Right forelimb (tissue), 1 donor: Measurements from ENCODE around the gene CCDC85C.
A peak's percentile ranks its signal among the peaks of the same experiment; 100 is the strongest.

Experiments
- DNase-seq: peaks from one replicate; pipeline ENCODE4 v3.0.0-alpha.2; 2018

CCDC85C gene

DNA sequence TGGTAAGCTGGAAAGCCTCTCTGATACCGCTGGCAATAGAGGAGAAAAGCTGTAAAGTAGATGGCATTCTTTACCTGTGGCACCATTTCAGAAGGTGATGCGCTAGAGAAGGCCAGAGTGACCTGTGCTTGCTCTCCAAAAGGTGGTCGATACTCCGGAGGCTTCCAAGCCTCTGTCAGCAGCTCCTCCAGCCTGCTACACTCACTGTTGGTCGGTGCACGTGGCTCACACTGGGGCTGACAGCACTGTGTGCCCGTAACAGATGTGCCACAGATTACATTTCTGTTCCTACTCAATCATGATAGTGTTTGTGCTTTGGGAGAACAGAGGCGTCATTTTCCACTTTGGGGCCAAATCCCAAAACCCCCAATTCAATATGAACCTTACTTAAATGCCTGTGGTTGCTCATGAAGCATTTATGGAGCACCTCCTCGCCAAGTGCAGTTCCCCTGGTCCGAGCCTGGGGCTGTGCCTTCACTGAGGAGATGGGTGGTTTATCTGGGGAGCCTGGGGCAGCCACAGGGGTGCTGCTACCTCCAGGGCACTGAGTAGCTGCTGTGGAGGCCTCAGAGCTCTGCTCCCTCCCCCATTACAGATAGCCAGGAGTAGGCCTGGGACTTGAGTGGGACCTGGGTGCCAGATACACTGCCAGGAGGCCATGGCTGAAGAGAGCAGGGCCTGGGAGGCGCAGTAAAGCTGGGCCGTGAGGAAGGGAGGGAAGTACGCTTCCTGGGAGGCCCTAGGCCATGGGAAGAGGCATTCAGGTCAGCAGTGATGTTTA is 96.0 kb downstream of the CCDC85C start:
- no peak for DNase-seq

DNA sequence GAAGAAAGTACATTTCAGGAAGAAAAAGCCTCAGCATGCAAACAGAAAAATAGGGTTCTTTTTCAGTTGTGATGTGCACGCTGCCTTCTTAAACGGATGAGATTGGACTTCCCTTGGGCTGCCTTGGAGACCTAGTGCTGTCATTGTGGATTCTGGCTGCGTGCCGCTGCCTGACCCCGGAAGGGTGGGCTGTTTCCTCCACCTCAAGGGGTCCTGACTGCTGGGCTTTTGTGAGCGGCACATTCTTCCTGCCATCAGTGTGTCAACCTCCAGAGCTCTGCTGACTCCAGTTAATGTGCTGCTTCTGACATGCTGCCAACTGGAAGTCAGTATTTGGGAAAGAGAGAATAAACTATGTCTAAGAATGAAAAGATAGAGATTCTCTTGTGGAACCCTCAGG is 97.7 kb downstream of the CCDC85C start:
- no peak for DNase-seq

DNA sequence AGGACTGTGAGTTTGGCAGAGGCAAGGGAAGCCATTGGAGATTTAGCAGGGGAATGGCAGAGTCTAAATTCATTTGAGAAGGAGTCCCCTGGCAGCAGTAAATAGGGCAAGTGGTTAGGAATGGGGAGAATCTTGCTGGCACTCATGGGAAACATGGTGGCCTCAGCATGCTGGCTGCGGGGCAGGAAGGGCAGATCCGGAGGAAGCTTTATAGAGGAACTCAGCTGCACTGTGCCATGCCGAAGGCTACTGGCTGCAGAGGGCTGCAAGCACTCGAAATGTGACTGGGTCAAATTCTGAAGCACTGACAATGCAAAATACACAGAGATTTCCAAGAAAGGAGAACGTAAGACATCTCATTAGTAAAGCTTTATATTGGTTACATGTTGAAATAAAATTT is 98.9 kb downstream of the CCDC85C start:
- no peak for DNase-seq

DNA sequence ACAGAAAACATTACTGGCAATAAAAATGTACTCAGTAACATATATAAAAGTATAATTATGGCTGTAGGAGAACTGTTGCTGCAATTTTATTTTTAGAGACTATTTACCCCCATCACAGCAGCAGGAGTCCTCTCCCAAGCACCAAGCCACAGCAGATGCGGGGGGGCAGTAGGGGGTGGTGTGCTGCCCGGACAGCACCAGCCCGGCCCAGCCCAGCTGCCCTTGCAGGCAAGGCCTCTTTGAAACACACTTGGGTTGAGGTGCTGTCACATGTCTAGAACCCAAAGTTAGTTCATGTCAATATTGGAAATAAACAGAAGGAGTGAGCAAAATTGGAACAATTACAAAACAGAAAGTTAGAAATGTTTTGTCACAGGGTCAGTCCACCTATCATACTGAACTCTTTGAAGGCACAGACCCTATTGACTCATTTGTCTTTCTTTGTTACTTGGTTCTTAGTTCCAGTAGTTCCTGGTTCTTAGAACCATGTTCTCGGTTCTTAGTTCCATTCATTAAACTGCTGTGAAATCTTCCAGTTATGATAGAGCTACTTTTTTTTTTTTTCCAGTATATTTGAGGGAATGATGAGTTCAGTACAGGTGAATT is 100.1 kb downstream of the CCDC85C start:
- no peak for DNase-seq

DNA sequence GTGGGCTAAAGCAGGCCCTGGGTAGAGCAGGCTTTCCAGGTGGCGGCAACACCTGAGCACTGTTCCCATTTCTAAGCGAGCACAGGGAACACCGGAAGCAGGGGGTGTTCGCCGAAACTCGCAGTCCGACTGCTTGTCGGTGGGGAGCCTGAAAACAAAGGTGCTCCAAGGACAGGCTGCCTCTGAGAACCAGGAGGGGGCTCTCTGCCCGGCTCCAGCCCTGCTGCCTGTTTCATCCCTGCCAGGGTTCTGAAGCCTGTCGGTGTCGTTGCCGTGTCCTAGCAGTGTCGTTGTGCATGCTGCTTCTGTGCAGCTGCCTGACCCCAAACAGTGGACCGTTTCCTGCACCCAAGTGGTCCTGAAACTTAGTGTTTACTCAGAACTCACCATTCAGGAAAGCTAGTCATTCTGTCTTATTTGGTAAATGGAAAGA is 101.0 kb downstream of the CCDC85C start:
- DNase-seq = no peak

DNA sequence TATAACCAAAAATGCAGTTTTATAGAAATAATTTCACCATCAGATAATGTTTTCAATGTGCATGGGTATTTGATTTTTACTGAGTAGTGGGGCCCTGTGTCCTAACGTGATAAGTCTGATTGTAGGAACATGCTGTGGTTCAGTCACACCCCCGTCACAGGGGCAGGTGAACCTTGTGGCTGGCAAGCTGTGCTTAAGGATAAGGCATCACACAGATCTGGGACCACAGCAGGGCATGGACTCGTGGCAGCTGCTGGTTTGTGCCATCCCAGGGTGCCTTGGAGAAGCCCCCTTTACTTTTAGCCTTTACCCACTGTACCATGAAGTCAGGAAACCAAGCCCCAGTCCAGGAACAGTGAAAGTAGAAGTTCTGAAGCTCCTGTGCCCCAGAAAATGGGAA is 106.1 kb downstream of the CCDC85C start:
- no peak for DNase-seq

DNA sequence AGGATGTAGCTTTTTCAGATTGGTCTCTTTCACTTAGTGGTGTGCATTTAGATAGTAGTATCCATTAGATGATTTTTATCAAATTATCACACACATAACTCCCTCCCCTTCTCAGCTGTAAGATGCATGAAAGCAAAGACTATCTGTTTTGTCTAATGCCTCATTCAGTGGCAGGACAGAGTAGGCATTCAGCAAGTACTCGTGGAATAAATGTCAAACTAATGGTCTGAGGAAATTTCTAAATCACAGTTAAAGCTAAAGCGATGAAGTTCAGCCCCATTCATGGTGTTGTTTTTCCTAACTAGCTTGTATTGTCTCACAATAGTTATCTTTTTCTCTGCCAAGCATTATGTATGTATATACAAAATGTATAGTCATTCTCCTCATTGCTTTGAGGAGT is 106.7 kb downstream of the CCDC85C start:
- DNase-seq = no peak

DNA sequence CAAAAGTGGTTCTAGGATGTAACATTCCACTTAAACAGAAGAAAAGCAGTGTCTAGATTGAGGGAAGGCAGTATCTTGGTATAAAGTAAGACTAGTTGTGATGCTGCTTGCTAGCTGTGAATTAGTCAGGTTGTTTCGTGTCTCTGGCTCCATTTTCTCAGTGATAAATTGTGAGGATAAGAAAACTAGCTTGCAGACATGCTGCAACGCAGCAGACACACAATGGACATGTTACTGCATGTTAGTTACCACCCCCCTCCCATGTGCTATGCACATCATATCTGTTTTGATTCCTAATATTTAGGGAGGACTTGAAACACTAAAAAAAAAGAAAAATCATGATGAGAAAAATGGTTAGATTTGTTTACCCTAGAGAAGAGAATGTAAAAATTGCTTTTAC is 119.9 kb downstream of the CCDC85C start:
- DNase-seq = no peak

DNA sequence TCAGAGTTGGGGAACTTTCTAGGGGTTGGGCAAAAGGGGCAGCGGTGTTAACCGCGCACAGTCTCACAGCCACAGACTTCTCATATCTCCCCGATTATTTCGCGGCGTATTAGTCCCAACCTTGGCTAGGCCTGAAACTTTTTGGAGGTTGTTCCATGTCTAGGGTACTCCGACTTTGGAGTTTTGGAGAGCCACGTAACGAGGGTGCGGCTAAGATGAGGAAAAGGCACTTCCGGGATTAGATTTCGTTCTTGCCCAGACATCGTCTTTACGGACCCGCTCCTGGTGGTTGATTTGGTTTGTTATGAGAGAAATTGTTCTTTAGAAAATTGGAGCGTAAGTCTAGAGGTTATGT is 122.3 kb downstream of the CCDC85C start:
- DNase-seq = no peak

DNA sequence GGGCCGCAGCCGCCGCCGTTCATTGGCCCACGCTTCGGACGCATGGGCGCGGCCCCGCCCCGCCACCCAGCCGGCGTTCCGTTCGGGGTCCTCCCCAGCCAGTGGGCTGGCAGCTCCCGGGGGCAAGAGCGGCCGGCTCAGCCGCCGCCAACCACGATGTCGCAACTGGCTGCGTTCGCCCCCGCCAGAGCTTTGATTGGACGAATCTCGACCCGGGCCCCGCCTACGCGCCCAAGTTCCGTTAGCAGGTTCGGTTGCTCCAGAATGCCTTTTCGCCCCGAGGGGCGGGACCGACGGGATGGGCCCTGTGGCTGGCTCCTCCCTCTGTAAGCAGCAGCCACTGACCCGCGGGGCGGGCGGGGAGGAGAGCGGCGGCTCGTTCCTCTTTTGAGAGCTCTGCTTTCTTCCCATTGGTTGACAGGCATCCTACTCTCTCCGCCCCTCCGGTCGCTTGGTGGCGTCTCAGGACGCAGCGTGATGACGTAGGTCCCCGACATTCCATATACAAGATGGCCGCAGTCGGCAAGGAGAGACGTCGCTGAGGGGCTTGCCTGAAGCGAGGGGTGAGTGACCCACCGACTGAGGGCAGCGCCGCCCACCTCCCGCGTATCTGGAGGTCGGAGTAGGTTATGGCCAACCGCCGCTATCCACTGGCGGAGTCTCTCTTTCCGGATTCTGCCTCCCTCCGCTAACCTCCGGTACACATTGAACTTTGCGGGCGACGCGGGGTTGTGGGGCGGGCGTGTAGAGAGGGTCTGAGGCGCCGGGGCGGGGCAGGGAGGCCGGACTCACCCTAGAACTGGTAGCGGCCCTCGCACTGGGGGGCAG is 122.9 kb downstream of the CCDC85C start, which contains the start of gene CCNK:
Gene CCNK, plus strand, starts transcription at position 493 of the 828 bp plus-strand sequence. CDS start 11,269 bp downstream, outside the sequence.
- peak; percentile 100 for DNase-seq

DNA sequence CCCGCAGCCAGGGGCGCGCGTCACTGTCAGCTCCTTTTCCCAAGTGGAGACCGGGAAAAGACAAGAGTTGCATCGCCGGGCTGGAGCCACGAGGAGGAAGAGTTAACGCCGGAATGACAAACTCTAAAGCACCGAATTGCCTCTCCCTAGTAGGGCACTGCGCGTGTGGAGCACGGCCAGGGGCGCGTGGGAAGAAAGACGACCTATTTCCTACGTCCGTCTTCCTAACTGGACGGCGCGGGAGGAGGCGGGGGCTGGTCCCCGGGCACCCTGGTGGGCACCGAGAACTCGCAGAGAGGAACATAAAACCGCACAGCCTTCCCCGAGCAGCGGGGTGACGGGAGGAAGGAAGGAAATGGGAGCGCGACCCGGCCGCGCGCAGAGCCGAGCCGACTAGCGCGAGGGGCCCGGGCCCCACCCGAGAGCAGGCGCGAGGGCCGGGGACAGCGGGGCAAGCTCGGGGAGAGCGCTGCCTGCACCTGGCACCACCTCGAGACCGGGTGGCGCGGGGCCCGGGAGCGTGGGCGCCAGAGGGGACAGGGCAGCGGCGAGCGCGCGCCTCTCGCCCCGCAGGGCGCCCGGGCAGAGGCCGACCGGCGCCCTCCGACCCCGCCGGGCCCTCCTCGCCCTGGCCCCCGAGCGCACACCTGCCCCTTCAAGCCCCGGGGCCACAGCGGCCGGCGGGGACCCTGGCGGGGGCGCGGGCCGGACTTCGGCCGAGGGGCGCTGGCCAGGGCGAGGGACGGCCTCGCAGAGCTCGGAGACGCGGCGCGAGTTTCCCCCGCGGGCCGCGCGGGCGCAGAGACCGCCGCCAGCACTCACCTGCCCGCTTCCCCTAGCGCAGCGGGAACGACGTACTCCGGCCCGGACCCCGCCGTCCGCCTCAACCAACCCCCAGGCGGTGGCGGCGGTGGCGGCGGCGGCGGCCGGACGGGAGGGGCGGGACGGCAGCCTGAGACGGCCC is 123.8 kb downstream of the CCDC85C start, which contains the start of gene SETD3:
Gene SETD3, minus strand, starts transcription at position 954 of the 964 bp plus-strand sequence. CDS start 15,054 bp downstream, outside the sequence.
- peak; percentile 59 for DNase-seq

DNA sequence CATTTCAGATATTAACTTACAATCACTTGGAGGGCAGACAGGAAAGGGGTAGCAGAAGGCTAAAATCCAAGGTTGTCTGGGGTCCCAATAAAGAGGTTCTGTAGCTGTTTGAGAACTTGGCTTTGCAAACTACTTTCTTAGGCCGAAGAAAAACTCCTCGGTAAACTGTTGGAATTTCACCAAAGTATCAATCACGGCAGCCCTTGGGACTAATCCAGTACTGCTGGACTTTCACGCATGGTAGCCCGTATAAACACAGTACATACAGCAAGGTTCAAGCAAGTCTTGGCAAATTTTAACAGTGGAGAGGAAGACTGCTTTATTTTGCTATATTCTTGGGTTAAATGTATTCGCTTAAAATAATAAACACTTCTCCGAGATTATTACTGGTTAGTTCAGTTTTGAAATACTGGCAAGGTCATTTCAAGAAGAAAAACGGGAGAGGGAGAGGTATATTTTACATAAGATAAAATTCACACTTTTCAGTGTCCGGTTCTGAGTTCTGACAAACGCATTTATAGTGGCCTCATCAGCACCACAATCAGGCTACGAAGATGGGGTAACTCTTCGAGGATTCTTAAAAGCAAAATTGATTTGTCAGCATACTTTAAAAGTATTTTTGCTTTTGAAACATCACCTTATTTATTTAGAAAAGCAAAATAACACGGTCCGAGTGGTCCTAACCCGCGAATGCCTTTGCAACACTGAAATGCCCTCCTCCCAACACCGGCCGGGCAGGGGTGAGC is 124.7 kb downstream of the CCDC85C start:
- DNase-seq = no peak

DNA sequence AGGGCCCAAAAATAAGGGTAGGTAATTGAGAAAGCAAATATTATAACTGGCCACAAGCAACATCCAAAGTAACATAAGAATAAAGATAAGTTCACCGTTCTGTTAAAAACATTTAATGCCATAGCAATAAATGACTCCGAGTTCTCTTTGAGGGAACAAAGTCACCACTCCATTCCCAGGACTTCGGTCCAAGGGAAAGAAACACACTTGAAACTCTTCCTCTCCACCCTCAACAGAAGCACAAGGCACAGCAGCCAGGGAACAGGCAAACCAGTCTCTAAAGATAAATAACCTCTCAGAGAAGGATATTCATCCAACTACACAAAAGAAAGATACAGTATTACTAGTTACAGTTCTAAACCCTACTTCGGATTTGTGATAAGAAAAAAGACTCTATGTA is 125.9 kb downstream of the CCDC85C start:
- DNase-seq = no peak

DNA sequence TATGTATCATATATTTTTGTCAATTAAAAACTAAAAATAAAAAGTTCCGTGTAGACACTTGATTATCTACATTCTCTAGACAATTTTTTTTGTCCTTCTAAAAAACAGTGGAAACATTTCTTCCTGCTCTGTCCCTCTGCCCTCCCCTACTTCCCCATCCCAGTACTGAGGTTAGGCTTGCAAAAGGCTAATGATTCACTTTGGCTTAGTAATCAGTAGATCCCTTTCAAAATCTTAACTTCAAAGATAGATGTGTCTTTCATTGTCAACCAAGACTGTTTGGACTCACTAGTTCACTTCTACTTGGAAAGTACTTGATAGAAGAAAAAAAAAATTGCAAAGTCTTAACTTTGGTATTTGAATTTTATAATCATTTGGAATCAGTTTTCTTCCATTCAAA is 127.1 kb downstream of the CCDC85C start:
- no peak for DNase-seq

DNA sequence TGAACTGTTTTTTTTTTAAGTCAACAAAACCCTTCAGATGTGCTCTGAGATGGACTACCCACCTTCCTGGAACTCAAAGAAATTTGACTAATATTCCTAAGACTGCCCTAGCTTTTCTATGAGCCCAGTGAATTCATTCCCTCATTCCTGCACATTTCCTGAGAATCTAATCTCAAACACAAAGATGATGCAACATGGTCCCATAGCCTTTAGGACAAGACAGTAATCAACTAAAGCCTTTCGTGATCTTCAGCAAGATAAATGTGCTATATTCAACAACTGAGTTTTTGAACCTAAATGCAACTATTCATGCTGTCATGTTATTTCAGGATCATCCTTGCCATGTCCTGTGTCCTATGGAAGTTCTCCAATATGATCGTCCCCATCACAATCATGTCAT is 128.3 kb downstream of the CCDC85C start:
- DNase-seq = no peak

DNA sequence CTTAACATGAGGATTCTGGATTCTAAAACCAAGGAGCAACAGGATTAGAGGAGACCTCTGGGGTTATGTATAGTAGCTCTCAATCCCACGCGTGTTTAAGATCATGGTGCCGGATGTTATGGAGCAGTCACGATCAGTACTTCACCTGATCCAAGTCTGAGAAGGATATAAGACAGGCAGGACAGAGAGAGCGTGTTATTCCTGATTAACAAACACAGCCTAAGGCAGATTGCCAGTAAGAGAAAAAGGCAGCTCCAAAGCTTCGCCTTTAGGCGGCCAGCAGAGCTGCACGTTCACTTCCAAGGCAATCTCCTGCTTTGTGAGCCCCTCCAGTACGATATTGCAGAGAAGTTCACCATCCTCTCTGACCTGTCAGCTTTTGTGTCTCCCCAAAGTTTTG is 128.8 kb downstream of the CCDC85C start:
- no peak for DNase-seq

DNA sequence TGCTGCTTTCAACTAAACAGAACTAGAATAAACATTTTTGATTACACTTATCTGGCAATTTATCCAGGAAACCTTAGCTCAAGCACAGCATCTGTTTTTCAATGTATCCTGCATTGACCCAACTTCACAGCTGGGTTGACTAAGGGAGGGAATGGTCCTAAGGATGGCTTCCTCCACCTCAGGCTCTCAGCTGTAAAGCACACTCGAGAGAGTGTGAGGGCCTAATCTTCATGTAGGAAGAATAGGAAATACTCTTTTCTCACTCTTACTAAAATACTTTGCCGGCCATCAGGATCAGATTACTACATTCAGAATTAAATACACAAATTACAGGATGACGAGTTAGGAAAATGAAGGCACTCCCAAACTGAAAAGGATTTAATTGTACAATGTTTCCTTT is 130.5 kb downstream of the CCDC85C start:
- no peak for DNase-seq

DNA sequence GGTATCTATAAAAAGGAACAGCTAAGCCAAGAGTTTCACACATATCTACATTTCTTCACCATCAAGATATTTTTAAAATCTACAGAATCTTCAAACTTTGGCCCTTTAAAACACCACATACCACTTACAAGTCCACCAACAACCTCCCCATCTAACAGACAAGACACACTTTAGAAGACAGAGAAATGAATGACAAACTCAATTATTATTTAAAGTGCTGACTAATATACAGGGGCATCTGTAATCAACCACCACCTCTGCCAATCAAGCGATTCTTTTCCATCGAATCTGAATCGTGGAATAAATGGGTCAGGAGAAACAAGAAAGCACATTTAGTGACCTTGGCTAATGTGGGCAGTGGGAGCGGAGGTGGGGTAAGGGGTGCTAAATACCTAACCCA is 131.1 kb downstream of the CCDC85C start:
- no peak for DNase-seq

DNA sequence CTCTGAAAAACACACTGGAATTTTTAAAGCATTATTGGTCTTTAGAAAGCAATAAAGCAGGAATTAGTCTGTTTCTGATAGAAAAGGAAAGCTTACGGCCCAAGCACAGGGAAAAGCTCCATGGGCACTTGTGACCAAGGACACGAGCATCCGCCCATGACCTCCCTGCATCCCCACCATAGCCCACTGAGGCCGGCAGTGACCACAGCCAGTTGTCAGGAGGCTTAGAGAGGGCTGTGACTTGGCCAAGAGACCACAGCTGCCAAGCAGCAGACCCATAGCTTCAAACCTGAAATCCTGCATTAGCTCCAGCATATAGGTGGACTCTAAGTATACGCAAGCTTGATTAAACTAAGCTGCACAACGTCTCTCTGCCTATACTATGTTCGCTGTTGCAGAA is 132.3 kb downstream of the CCDC85C start:
- DNase-seq = no peak

DNA sequence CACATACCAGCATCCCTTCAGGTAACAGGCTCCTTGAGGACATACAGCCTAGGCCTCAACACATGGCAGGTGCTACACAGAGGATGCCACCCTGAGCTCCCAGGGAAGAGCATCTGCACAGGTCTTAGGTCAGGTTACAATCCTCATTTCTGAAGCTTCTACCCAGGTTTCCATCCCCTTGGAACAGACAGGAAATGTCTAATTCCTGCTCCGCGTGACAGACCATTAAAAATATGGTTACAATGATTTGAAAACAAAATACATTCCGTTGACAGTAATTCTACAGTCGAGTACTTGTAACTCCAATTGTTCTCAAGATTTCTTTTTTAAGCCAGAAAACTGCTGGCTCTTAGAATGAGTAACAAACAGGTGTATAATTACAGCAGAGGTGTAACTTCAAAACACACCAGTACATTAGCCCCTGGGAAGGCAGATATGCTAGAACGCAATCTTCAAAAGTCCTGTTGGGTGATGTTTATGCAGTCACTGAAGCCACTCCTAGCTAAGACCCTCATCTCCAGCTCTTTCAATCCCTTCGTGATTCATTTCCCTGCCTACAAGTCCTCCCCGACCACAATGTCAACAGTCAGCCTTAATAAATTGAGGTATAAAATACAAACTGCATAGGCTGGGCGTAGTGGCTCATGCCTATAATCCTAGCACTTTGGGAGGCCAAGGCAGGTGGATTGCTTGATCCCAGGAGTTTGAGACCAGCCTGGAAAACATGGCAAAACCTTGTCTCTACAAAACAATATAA is 135.0 kb downstream of the CCDC85C start:
- no peak for DNase-seq

DNA sequence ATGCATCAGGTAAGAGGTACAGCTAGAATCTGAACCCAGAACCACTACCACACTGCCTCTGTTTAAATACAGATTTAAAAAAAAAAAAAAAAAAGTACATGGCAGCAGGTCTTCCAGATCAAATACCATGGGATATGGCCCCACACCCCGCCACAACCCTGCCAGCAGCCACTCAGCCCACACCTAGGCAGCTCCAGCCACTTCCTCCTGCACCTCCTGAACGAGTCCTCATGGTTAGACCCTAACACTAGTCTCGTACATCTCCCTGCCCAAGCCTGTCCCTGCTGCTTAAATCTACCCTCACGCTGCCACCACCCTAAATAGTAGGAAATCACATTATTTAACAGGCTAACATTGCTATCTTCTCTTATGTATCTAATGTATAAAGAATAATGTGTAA is 135.9 kb downstream of the CCDC85C start:
- no peak for DNase-seq
